ENCODE results near the gene POPDC3. TPM values are rescaled to one million over a fixed set of nuclear protein-coding genes. Genes with fewer than 3 reads are reported as not detected.

POPDC3 gene
- total RNA-seq, 2 donors from 2014 or later, result 39.3 to 57.6 TPM

DNA sequence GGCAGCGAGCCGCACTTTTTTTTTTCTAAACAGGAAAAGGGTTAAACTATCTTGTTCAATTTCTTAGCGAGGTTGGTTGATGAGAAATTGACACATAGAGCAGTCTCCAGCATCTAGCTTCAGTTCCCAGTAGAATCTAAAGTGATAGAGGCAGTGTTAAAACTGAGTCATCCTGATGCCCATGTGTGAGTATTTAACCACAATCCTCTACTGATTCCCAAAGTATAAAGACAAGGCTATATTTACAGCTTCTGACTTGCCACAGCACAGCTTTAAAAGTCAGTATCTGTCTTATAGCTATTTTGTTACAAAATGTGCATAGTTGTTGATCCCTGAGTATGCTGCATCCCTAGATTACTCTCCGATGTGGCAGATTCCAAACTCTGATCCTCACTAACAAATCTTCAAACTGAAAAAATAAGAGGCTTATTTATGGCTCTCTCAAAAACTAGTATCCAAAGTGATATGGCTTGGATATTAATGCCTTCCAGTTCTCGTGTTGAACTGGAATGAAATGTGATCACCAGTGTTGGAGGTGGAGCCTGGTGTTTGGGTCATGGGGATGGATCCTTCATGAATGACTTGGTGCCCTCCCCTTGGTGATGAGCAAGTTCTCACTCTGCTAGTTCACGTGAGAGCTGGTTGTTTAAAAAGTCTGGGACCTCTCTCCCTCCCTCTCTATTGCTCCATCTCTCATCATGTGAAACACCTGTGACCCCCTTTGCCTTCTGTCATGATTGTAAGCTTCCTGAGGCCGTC is 13.1 kb upstream of the POPDC3 start:
- H3K27ac ChIP-seq, result no peak overlapping the region

GRCh38 chr6:105191351-105191750 is 11.5 kb upstream of the POPDC3 start:
- no peak for TF ChIP-seq CTCF (IDR thresholded peaks at IDR 0.05)
- no peaks in the 10 kb centered on the region for H3K27me3 ChIP-seq
- H3K9me3 ChIP-seq, result no peaks in the 10 kb centered on the region
- no peak for DNase-seq (ENCODE audit: low spot score)
- no peak overlapping the region for H3K4me3 ChIP-seq
- H3K4me1 ChIP-seq, result no peaks in the 10 kb centered on the region
- H3K36me3 ChIP-seq, result no peaks in the 10 kb centered on the region
- H3K27ac ChIP-seq, result no peak overlapping the region

More for the DNA sequence above, 13.1 kb upstream of the POPDC3 start:
- TF ChIP-seq CTCF (IDR thresholded peaks at IDR 0.05), result no peak
- no peaks in the 10 kb centered on the region for H3K27me3 ChIP-seq
- no peaks in the 10 kb centered on the region for H3K36me3 ChIP-seq
- no peaks in the 10 kb centered on the region for H3K4me1 ChIP-seq
- no peaks in the 10 kb centered on the region for H3K9me3 ChIP-seq
- no peak for DNase-seq (ENCODE audit: low spot score)
- H3K4me3 ChIP-seq, result no peak overlapping the region

- no peaks in the 10 kb centered on the region for H3K9me3 ChIP-seq
- H3K4me1 ChIP-seq, result no peaks in the 10 kb centered on the region
- H3K4me3 ChIP-seq, result no peak overlapping the region
- TF ChIP-seq CTCF (IDR thresholded peaks at IDR 0.05), result no peak
- H3K27me3 ChIP-seq, result no peaks in the 10 kb centered on the region
- H3K27ac ChIP-seq, result no peak overlapping the region
- no peak for DNase-seq (ENCODE audit: low spot score)
- H3K36me3 ChIP-seq, result no peaks in the 10 kb centered on the region
Observed at GRCh38 chr6:105189026-105189820, 9.4 kb upstream of the POPDC3 start.

DNA sequence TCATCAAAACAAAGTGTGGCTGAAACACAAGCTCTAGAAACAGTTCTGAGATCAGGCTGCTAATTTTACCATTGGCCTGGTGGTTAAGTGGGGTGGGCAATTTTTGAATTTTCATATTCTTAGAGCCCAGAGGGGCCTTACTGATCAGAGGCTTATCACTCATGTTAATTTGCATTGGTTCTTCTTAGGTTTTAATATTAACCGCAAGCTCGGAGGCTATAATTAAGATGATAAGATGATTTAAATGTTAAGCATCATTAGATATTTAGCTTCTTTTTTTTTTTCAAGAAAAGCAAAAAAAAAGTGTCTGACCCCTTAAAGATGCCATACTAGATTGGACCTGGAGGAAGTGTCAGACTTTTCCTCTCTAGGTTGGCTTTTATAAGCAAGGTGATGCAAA is 8.4 kb upstream of the POPDC3 start:
- Histone ChIP-seq H3K36me3 (no peaks in the 10 kb centered on the region), H3K4me3 (no peak overlapping the region)

GRCh38 chr6:105186576-105186975 is 6.8 kb upstream of the POPDC3 start:
- Histone ChIP-seq H3K4me3 (no peak overlapping the region), H3K9me3 (no peaks in the 10 kb centered on the region), H3K27me3 (no peaks in the 10 kb centered on the region), H3K4me1 (no peaks in the 10 kb centered on the region), H3K27ac (no peak overlapping the region), H3K36me3 (no peaks in the 10 kb centered on the region)
- TF ChIP-seq CTCF (IDR thresholded peaks at IDR 0.05), result no peak
- DNase-seq (ENCODE audit: low spot score), result no peak

More for the DNA sequence above, 8.4 kb upstream of the POPDC3 start:
- H3K4me1 ChIP-seq, result no peaks in the 10 kb centered on the region
- no peaks in the 10 kb centered on the region for H3K27me3 ChIP-seq
- H3K27ac ChIP-seq, result no peak overlapping the region
- DNase-seq (ENCODE audit: low spot score), result no peak
- no peak for TF ChIP-seq CTCF (IDR thresholded peaks at IDR 0.05)
- H3K9me3 ChIP-seq, result no peaks in the 10 kb centered on the region

Measured in right atrium auricular region (tissue), 2 donors.